Smooth muscle cell (in vitro differentiated cells): ENCODE data around the gene NUDT16. TPM values are rescaled to one million over a fixed set of nuclear protein-coding genes. Genes with fewer than 3 reads are reported as not detected.

Experiments used
- DNase-seq: peaks from one replicate; lab custom pipeline; 2025; ENCODE audit not compliant: unreplicated experiment; lab: John Stamatoyannopoulos, UW
- H2AFZ ChIP-seq: fragments of 200-600 bp; sonication (generic); 2 replicates; pipeline ENCODE4 v1.6.0; 2016; ENCODE audit warnings: antibody characterized with exemption, low read depth, mild to moderate bottlenecking
- H3F3A ChIP-seq: fragments of 200-600 bp; sonication (generic); 2 replicates; pipeline ENCODE4 v1.6.0; 2017; ENCODE audit warnings: antibody characterized with exemption, low read depth
- H3K27ac ChIP-seq: fragments of 200-600 bp; sonication (generic); 2 replicates; pipeline ENCODE4 v1.5.1; 2016; ENCODE audit warnings: low read depth, mild to moderate bottlenecking
- H3K27me3 ChIP-seq: fragments of 200-600 bp; sonication (generic); 2 replicates; pipeline ENCODE4 v1.6.1; 2016; ENCODE audit warnings: low read depth, mild to moderate bottlenecking
- H3K36me3 ChIP-seq: fragments of 200-600 bp; sonication (generic); 2 replicates; pipeline ENCODE4 v1.5.1; 2016; ENCODE audit warnings: low read depth
- H3K4me1 ChIP-seq: fragments of 200-600 bp; sonication (generic); 2 replicates; pipeline ENCODE4 v1.5.1; 2016; ENCODE audit warnings: low read depth
- H3K4me2 ChIP-seq: fragments of 200-600 bp; sonication (generic); 2 replicates; pipeline ENCODE4 v1.6.0; 2016; ENCODE audit warnings: mild to moderate bottlenecking
- H3K4me3 ChIP-seq: fragments of 200-600 bp; sonication (generic); 2 replicates; pipeline ENCODE4 v1.5.1; 2016; ENCODE audit warnings: mild to moderate bottlenecking
- H3K79me2 ChIP-seq: fragments of 200-600 bp; sonication (generic); 2 replicates; pipeline ENCODE4 v1.6.0; 2016; ENCODE audit warnings: low read depth, mild to moderate bottlenecking
- H3K9ac ChIP-seq: fragments of 200-600 bp; sonication (generic); 2 replicates; pipeline ENCODE4 v1.6.0; 2016; ENCODE audit warnings: low read depth
- H3K9me3 ChIP-seq: fragments of 200-600 bp; sonication (generic); replicated peaks from 2 replicates; pipeline ENCODE4 v1.5.1; 2016; ENCODE audit warnings: low read depth
- H4K20me1 ChIP-seq: fragments of 200-600 bp; sonication (generic); 2 replicates; pipeline ENCODE4 v1.6.0; 2016; ENCODE audit warnings: low read depth
- CTCF ChIP-seq: fragments of 200-600 bp; sonication (generic); IDR thresholded peaks from 2 replicates; pipeline ENCODE4 v1.5.1; 2017; ENCODE audit warnings: borderline replicate concordance, mild to moderate bottlenecking, antibody characterized with exemption; ENCODE audit not compliant: insufficient read depth, poor library complexity, severe bottlenecking
- WGBS: methylation state at CpG from one replicate; pipeline ENCODE4 v1.1.7; 2016; ENCODE audit warnings: low lambda C conversion rate; 5-methylcytosine and 5-hydroxymethylcytosine counted together
- polyA plus RNA-seq: library from polyadenylated mRNA; unstranded; fragments of >200 nt; fragmentation: Nextera tagmentation; extraction: Ambion mirVana; gene quantifications from 2 replicates; pipeline ENCODE4 v1.2.1, GENCODE V29; 2016
- total RNA-seq: library from RNA; depleted of rRNA; stranded (reverse); fragments of >200 nt; gene quantifications from 2 replicates; pipeline ENCODE4 v1.2.3, GENCODE V29; 2014

NUDT16 gene
- total and polyA plus RNA-seq, 2 experiments from 2014 or later, result 5.6 to 8.4 TPM

GRCh38 chr3:131403216-131403895, 21.8 kb downstream of the NUDT16 start:
- H3K4me2 ChIP-seq, result no peak overlapping the region
- H3K4me3 ChIP-seq, result no peak overlapping the region
- no peak for TF ChIP-seq CTCF
- H3F3A ChIP-seq, result no peaks in the 10 kb centered on the region
- no peaks in the 10 kb centered on the region for H3K36me3 ChIP-seq
- no peaks in the 10 kb centered on the region for H3K4me1 ChIP-seq
- H3K79me2 ChIP-seq, result no peaks in the 10 kb centered on the region
- no peaks in the 10 kb centered on the region for H3K27me3 ChIP-seq
- no peak overlapping the region for H2AFZ ChIP-seq
- no peak overlapping the region for H3K27ac ChIP-seq
- H3K9me3 ChIP-seq, result peaks cover 4% of the 10 kb centered on the region
- WGBS, result 92% methylated on average over 3 of the region's 3 CpGs
- DNase-seq, result no peak
- no peak overlapping the region for H3K9ac ChIP-seq
- no peaks in the 10 kb centered on the region for H4K20me1 ChIP-seq

DNA sequence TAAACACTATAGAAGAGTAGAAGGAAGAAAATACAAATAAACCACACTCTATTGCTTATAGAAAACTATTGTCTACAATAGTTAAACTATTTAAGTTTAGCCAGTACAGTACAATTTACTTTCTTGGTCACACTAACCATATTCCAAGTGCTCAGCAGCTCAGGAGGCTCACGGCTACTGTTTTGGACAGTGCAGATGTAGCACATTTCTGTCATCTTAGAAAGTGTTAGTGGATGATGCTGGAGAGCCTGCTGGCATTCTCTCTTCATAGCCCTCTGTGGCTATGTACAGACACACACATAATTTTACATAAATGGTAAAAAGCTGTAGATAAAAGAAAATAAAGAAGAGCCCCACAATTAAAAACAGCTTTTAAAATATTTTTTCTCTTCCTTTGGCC, 23.8 kb downstream of the NUDT16 start:
- Histone ChIP-seq H4K20me1 (no peaks in the 10 kb centered on the region), H2AFZ (no peak overlapping the region), H3K4me3 (no peak overlapping the region), H3F3A (no peaks in the 10 kb centered on the region), H3K9ac (no peak overlapping the region), H3K4me1 (no peaks in the 10 kb centered on the region), H3K27me3 (no peaks in the 10 kb centered on the region), H3K4me2 (no peak overlapping the region), H3K27ac (no peak overlapping the region), H3K9me3 (peaks cover 4% of the 10 kb centered on the region), H3K36me3 (no peaks in the 10 kb centered on the region), H3K79me2 (no peaks in the 10 kb centered on the region)
- DNase-seq, result no peak
- TF ChIP-seq CTCF, result no peak
- WGBS, result 94% methylated on average over 1 of the region's 1 CpG

GRCh38 chr3:131406274-131406673, 24.7 kb downstream of the NUDT16 start:
- H3K27me3 ChIP-seq, result no peaks in the 10 kb centered on the region
- no peak overlapping the region for H3K9ac ChIP-seq
- H3F3A ChIP-seq, result no peaks in the 10 kb centered on the region
- no peak for TF ChIP-seq CTCF
- no peak overlapping the region for H3K4me2 ChIP-seq
- no peaks in the 10 kb centered on the region for H3K36me3 ChIP-seq
- no peak overlapping the region for H2AFZ ChIP-seq
- H3K4me1 ChIP-seq, result no peaks in the 10 kb centered on the region
- no peaks in the 10 kb centered on the region for H3K79me2 ChIP-seq
- H4K20me1 ChIP-seq, result no peaks in the 10 kb centered on the region
- H3K27ac ChIP-seq, result no peak overlapping the region
- H3K4me3 ChIP-seq, result no peak overlapping the region
- WGBS, result 84% methylated on average over 2 of the region's 2 CpGs
- DNase-seq, result no peak
- peaks cover 4% of the 10 kb centered on the region for H3K9me3 ChIP-seq

DNA sequence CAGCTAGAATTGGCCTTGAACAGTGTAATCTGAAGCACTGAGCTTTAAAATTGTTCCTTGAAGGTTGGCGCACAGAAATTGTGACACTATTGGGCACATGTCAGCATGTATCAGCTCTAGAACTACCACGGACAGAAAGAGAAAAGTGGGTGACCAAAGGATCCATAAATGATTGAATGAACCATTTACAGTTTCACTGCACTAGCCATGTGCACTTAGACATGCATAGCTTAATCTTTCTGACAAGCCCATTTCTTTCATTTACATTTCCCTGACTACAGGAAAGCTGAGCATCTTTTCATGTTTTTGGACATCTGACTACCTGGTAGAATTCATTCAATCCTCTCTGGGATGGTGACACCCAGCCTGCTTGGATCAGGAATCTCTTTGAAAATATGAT, 36.2 kb downstream of the NUDT16 start:
- DNase-seq, result no peak
- H3K4me3 ChIP-seq, result no peak overlapping the region
- no peak overlapping the region for H3K9ac ChIP-seq
- H3K4me2 ChIP-seq, result no peak overlapping the region
- H3K79me2 ChIP-seq, result no peaks in the 10 kb centered on the region
- H3K9me3 ChIP-seq, result no peaks in the 10 kb centered on the region
- no peak for TF ChIP-seq CTCF
- no peaks in the 10 kb centered on the region for H3K4me1 ChIP-seq
- H3F3A ChIP-seq, result no peaks in the 10 kb centered on the region
- no peaks in the 10 kb centered on the region for H3K27me3 ChIP-seq
- no peak overlapping the region for H2AFZ ChIP-seq
- no peaks in the 10 kb centered on the region for H4K20me1 ChIP-seq
- 97% methylated on average over 2 of the region's 2 CpGs for WGBS
- no peaks in the 10 kb centered on the region for H3K36me3 ChIP-seq
- H3K27ac ChIP-seq, result no peak overlapping the region
